ENCODE measurements around the gene KCNQ1. TPM values are rescaled to one million over a fixed set of nuclear protein-coding genes. Genes with fewer than 3 reads are reported as not detected.

KCNQ1 gene
- total and polyA plus RNA-seq, 2 donors (not counting 3 experiments of a cell fraction or from before 2014, with no cell fraction given) = 0.07 to 0.09 TPM

DNA sequence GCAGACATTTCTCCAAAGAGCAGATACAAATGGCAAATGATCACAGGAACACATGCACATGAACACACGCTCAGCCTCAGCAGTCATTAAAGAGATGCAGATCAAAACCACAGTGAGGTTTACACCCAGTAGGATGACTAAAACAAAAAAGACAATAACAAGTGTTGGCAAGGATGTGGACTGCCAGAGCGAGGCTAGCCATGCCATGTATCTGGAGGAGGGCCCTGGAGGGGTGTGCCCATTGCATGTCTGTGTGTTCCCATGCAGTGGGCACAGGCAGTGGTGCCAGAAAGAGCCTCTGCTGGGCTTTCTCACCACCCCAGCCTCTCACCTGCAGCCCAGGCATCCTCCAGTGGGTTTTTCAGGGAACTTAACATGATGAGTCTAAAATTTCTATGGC lies 309.2 kb downstream of the KCNQ1 start:
- Histone ChIP-seq H3K27me3 (ENCODE audit: control insufficient read depth in 2 of 2, insufficient read depth in 2 of 2, low read length in 2 of 2) (no peaks in the 10 kb centered on the region), H3K4me2 (ENCODE audit: insufficient read depth, low read length) (no peak overlapping the region), H3K9me1 (replicated peaks; ENCODE audit: control insufficient read depth, extremely low read depth, insufficient read depth, low read length) (no peaks in the 10 kb centered on the region), H3K36me3 (ENCODE audit: control insufficient read depth in 2 of 2, extremely low read depth in 1 of 2, insufficient read depth in 2 of 2, low read length in 2 of 2) (no peaks in the 10 kb centered on the region), H2AFZ (ENCODE audit: low read depth, low read length) (no peak overlapping the region), H3K9ac (replicated peaks; ENCODE audit: extremely low read depth, insufficient read depth, low read length) (no peak overlapping the region), H3K9me3 (replicated peaks; ENCODE audit: control insufficient read depth, insufficient read depth, low read length) (no peaks in the 10 kb centered on the region), H4K20me1 (replicated peaks; ENCODE audit: control insufficient read depth, extremely low read depth, insufficient read depth, low read length) (no peaks in the 10 kb centered on the region), H3K79me2 (ENCODE audit: control insufficient read depth, insufficient read depth, low read length) (no peaks in the 10 kb centered on the region), H3K27ac (ENCODE audit: insufficient read depth, low read depth, low read length) (no peak overlapping the region), H3K4me1 (ENCODE audit: control insufficient read depth, extremely low read depth, insufficient read depth, low read length) (no peaks in the 10 kb centered on the region), H3K4me3 (replicated peaks in 1 of 3; ENCODE audit: insufficient read depth in 1 of 3, low read depth in 1 of 3, low read length in 3 of 3) (no peak overlapping the region)
- TF ChIP-seq FOS (IDR thresholded peaks at IDR 0.05; ENCODE audit: borderline replicate concordance, insufficient read depth, low read length) (no peak), JUN (IDR thresholded peaks at IDR 0.05; ENCODE audit: borderline replicate concordance, insufficient read depth, insufficient read length, low read depth) (no peak), POLR2AphosphoS5 (IDR thresholded peaks at IDR 0.05; ENCODE audit: insufficient read depth, low read depth, low read length) (no peak), POLR2A (IDR thresholded peaks at IDR 0.05; ENCODE audit: low read depth, low read length) (no peak), GATA2 (IDR thresholded peaks at IDR 0.05; ENCODE audit: insufficient read depth, insufficient read length, low read depth, low read length) (no peak), MYC (IDR thresholded peaks at IDR 0.05; ENCODE audit: low read depth, low read length) (no peak), EZH2 (IDR thresholded peaks at IDR 0.05; ENCODE audit: borderline replicate concordance, low read depth, low read length, severe bottlenecking) (no peak)
- TF ChIP-seq, protein P1, sequence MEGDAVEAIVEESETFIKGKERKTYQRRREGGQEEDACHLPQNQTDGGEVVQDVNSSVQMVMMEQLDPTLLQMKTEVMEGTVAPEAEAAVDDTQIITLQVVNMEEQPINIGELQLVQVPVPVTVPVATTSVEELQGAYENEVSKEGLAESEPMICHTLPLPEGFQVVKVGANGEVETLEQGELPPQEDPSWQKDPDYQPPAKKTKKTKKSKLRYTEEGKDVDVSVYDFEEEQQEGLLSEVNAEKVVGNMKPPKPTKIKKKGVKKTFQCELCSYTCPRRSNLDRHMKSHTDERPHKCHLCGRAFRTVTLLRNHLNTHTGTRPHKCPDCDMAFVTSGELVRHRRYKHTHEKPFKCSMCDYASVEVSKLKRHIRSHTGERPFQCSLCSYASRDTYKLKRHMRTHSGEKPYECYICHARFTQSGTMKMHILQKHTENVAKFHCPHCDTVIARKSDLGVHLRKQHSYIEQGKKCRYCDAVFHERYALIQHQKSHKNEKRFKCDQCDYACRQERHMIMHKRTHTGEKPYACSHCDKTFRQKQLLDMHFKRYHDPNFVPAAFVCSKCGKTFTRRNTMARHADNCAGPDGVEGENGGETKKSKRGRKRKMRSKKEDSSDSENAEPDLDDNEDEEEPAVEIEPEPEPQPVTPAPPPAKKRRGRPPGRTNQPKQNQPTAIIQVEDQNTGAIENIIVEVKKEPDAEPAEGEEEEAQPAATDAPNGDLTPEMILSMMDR (IDR thresholded peaks at IDR 0.05; ENCODE audit: extremely low read depth in 1 of 2, insufficient read depth in 1 of 2, low read depth in 1 of 2, low read length in 2 of 2) = no peak
- TF ChIP-seq, protein P2, sequence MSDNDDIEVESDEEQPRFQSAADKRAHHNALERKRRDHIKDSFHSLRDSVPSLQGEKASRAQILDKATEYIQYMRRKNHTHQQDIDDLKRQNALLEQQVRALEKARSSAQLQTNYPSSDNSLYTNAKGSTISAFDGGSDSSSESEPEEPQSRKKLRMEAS (IDR thresholded peaks at IDR 0.05; ENCODE audit: insufficient read depth, insufficient read length) = no peak
- dilution Hi-C loops (cut with MboI; ENCODE audit: extremely low pct_ligation_motif_present, low sequenced_read_pairs) = no loop called here
- no peak for DNase-seq (ENCODE audit: low read depth, low spot score)
- POLR2A ChIA-PET = no interaction called here
- no peak for FAIRE-seq
- intact Hi-C loops (cut with micrococcal nuclease) = no loop called here
- BruUV-seq (replicated peaks) = no TSS peak
- CTCF ChIA-PET = no interaction called here
